Subcutaneous abdominal adipose tissue (tissue), 5 donors: ENCODE data around the gene TIE1.

Experiments
- H3K27ac ChIP-seq: one replicate; pipeline ENCODE4 v1.7.0; 2013; ENCODE audit warnings: low read depth, mild to moderate bottlenecking, inconsistent platforms, low read length, moderate library complexity
- H3K27me3 ChIP-seq, 5 donors: one replicate each; pipeline ENCODE4 v1.7.0; 2013; ENCODE audit warnings: low read length in 5 of 5, inconsistent platforms in 1 of 5; ENCODE audit not compliant: control insufficient read depth in 5 of 5, insufficient read depth in 4 of 5
- H3K36me3 ChIP-seq, 5 donors: one replicate each; pipeline ENCODE4 v1.7.0; 2013; ENCODE audit warnings: low read length in 5 of 5; ENCODE audit not compliant: control insufficient read depth in 5 of 5, insufficient read depth in 5 of 5
- H3K4me1 ChIP-seq, 5 donors: one replicate each; pipeline ENCODE4 v1.7.0; 2013; ENCODE audit warnings: low read length in 5 of 5, mild to moderate bottlenecking in 3 of 5, moderate library complexity in 1 of 5; ENCODE audit not compliant: control insufficient read depth in 5 of 5, insufficient read depth in 5 of 5
- H3K4me3 ChIP-seq, 5 donors: one replicate each; pipeline ENCODE4 v1.7.0; 2013; ENCODE audit warnings: low read length in 5 of 5, low read depth in 1 of 5
- H3K9ac ChIP-seq, 5 donors: one replicate each; pipeline ENCODE4 v1.7.0; 2013; ENCODE audit warnings: low read length in 5 of 5, mild to moderate bottlenecking in 4 of 5, moderate library complexity in 3 of 5
- H3K9me3 ChIP-seq, 5 donors: one replicate each; pipeline ENCODE4 v1.7.0; 2013; ENCODE audit warnings: low read length in 5 of 5; ENCODE audit not compliant: control insufficient read depth in 5 of 5
- donor health status: healthy.
- donor health status: healthy.
- donor health status: healthy.
- donor health status: healthy.
- donor health status: healthy.

TIE1 gene

DNA sequence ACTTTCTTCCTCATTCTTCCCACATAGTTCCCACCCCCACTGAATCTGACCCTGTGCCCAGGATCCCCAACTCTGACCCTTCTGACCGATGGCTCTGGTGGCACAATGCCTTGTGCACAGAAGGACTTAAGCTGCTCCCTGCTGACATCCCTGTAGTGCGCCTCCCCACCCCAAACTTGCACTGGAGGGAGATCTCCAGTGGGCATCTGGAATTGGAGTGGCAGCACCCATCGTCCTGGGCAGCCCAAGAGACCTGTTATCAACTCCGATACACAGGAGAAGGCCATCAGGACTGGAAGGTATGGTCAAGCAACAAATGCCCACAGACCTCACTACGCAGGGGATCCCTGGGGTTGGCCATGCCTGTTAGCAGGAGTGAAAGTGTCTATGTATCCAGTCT, 45.9 kb downstream of the TIE1 start:
- Histone ChIP-seq H3K4me3 (no peak overlapping the region), H3K9ac (peak overlapping the region in 1 of 5 donors; percentile 45), H3K4me1 (peaks cover 0 to 35% (median 28%) of the 10 kb centered on the region in 5 donors), H3K27me3 (no peaks in the 10 kb centered on the region), H3K27ac (peak overlapping the region; percentile 77), H3K9me3 (no peaks in the 10 kb centered on the region), H3K36me3 (no peaks in the 10 kb centered on the region)

- Histone ChIP-seq H3K9ac (peak overlapping the region in 4 of 5 donors; percentile 42 to 66 (median 54)), H3K36me3 (no peaks in the 10 kb centered on the region), H3K4me3 (peak overlapping the region; percentile 54 to 77 (median 66)), H3K27me3 (no peaks in the 10 kb centered on the region), H3K27ac (peak overlapping the region; percentile 75), H3K4me1 (peaks cover 0 to 35% (median 28%) of the 10 kb centered on the region in 5 donors), H3K9me3 (no peaks in the 10 kb centered on the region)
Observed at GRCh38 chr1:43348343-43348808, 47.6 kb downstream of the TIE1 start.

DNA sequence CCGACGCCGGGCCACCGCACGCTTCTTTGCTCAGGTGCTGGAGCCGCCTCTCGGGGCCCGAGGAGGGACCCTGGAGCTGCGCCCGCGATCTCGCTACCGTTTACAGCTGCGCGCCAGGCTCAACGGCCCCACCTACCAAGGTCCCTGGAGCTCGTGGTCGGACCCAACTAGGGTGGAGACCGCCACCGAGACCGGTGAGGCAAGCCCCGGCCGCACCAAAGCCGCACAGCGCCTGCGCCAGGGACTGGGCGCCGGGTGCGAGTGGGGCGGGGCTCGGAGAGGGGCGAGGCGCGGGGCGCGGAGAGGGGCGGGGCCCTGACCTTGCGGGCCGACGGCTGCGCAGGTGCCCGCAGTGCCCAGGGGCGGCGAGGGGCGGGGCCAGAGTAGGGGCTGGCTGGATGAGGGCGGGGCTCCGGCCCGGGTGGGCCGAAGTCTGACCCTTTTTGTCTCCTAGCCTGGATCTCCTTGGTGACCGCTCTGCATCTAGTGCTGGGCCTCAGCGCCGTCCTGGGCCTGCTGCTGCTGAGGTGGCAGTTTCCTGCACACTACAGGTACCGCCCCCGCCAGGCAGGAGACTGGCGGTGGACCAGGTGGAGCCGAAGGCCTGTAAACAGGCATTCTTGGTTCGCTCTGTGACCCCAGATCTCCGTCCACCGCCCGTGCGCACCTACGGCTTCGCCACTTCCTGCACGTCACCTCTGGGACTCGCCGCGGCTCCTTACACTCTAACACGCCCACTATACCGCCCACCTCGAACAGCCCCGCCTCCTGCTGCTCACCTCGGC, 48.2 kb downstream of the TIE1 start:
- no peaks in the 10 kb centered on the region for H3K9me3 ChIP-seq
- H3K36me3 ChIP-seq = no peaks in the 10 kb centered on the region
- H3K4me1 ChIP-seq = peaks cover 0 to 33% (median 28%) of the 10 kb centered on the region in 5 donors

DNA sequence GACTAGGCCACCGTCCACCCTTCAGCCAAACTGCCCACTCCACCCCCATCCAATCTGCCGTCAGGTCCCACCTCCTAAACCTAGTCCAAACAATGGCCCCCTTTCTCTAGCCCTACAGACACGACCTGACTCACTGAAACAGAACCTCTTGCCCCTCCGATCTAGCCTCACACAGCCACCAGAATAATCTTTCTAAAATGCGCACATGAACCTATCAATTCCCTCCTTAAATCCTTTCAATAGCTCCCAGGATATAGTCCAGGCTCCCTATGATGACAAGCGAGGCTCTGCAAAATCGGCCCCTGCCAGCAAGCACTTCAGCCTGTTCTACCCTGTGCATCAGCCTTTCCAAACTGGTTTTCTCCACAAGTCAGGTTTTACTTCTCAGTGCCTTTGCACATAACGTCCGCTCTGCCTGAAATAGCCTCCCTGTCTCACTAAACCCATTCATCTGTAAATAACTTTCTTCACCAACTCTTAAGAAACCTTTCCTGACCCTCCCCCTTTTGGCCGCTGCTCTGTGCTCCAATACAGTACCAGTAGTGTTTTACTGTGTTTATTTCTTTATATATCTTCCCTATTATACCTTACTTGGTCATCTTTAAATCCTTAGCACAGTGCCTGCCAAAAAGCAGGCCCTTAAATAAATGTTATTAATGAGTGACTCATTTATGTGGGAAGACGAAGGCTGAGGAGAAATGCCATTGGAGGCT, 49.0 kb downstream of the TIE1 start:
- no peaks in the 10 kb centered on the region for H3K36me3 ChIP-seq
- H3K9me3 ChIP-seq = no peaks in the 10 kb centered on the region
- peak overlapping the region in 4 of 5 donors; percentile 42 to 78 (median 65) for H3K9ac ChIP-seq
- no peaks in the 10 kb centered on the region for H3K27me3 ChIP-seq
- peaks cover 0 to 26% (median 21%) of the 10 kb centered on the region in 5 donors for H3K4me1 ChIP-seq
- H3K4me3 ChIP-seq = peak overlapping the region in 4 of 5 donors; percentile 54 to 77 (median 66)
- H3K27ac ChIP-seq = peak overlapping the region; percentile 75

More for the DNA sequence above, 48.2 kb downstream of the TIE1 start:
- Histone ChIP-seq H3K27me3 (no peaks in the 10 kb centered on the region), H3K4me3 (peak overlapping the region in 4 of 5 donors; percentile 54 to 77 (median 66)), H3K27ac (peak overlapping the region; percentile 75), H3K9ac (peak overlapping the region in 4 of 5 donors; percentile 42 to 78 (median 65))

DNA sequence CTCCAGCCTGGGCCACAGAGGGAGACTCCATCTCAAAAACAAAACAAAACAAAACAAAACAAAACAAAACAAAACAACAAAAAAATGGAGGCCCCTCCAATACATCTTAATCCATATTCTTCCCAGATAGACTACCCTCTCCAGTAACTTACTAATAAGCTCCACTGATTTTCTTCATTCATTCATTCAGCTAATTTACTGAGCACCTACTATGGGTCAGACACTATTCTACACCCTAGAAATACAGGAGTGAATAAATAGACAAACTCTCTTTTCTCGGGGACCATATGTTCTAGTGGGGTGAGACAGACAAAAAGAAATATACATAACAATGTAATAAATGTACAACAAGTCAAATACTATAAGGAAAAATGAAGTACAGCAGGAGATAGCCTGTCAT, 50.2 kb downstream of the TIE1 start:
- no peaks in the 10 kb centered on the region for H3K9me3 ChIP-seq
- H3K9ac ChIP-seq = no peak overlapping the region
- no peaks in the 10 kb centered on the region for H3K36me3 ChIP-seq
- H3K27me3 ChIP-seq = no peaks in the 10 kb centered on the region
- no peak overlapping the region for H3K4me3 ChIP-seq
- no peak overlapping the region for H3K27ac ChIP-seq
- peaks cover 0 to 17% (median 14%) of the 10 kb centered on the region in 5 donors for H3K4me1 ChIP-seq

DNA sequence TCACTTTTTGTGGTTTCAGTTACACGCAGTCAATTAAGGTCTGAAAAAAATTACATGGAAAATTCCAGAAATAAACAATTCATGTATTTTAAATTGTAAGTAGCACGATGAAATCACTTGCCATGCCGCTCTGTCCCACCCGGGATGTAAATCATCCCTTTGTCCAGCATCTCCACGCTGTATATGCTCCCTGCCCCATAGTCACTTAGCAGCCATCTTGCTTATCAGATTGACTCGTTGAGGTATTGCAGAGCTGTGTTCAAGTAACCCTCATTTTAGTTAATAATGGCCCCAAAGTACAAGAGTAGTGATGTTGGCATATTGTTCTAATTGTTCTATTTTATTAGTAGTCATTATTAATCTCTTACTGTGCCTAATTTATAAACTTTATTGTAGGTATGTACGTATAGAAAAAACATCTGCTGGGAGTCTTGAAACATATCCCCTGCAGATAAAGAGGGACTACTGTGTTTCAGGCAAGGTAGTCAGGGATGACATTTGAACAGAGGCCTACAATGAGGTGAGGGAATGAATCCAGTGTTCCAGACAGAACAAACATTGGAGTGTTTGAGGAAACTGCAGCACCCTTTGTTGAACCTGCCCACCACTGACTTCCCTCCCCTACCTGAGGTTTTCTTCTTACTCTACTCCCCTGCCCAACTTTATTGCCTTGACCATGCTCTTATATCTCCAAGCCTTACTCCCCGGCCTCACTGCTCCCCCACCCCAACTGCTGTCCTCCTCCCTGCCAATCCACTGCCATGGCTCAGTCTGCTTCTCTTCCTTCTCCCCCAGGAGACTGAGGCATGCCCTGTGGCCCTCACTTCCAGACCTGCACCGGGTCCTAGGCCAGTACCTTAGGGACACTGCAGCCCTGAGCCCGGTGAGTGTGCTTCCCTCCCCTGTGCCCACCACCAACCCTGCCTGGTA, 50.9 kb downstream of the TIE1 start:
- Histone ChIP-seq H3K4me1 (peaks cover 0 to 17% (median 14%) of the 10 kb centered on the region in 5 donors), H3K36me3 (no peaks in the 10 kb centered on the region), H3K9ac (no peak overlapping the region), H3K9me3 (no peaks in the 10 kb centered on the region), H3K27ac (no peak overlapping the region), H3K4me3 (no peak overlapping the region), H3K27me3 (no peaks in the 10 kb centered on the region)

DNA sequence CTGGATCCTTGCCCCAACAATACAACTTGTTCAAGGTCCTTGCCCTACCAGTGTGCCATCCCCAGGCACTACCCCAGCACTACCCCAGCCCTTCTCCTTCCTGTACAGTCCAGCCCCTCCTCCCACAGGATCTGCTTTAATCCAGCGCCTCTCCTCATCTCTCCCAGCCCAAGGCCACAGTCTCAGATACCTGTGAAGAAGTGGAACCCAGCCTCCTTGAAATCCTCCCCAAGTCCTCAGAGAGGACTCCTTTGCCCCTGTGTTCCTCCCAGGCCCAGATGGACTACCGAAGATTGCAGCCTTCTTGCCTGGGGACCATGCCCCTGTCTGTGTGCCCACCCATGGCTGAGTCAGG, 51.5 kb downstream of the TIE1 start:
- H3K9ac ChIP-seq = no peak overlapping the region

GRCh38 chr1:43352881-43353280, 52.1 kb downstream of the TIE1 start:
- Histone ChIP-seq H3K9ac (no peak overlapping the region), H3K36me3 (no peaks in the 10 kb centered on the region), H3K27ac (no peak overlapping the region), H3K9me3 (no peaks in the 10 kb centered on the region), H3K27me3 (no peaks in the 10 kb centered on the region), H3K4me3 (no peak overlapping the region), H3K4me1 (peaks cover 0 to 20% (median 16%) of the 10 kb centered on the region in 5 donors)

More for the DNA sequence above, 51.5 kb downstream of the TIE1 start:
- H3K27ac ChIP-seq = no peak overlapping the region
- H3K36me3 ChIP-seq = no peaks in the 10 kb centered on the region
- peaks cover 0 to 17% (median 14%) of the 10 kb centered on the region in 5 donors for H3K4me1 ChIP-seq
- H3K9me3 ChIP-seq = no peaks in the 10 kb centered on the region
- H3K4me3 ChIP-seq = no peak overlapping the region
- no peaks in the 10 kb centered on the region for H3K27me3 ChIP-seq

- no peaks in the 10 kb centered on the region for H3K36me3 ChIP-seq
- no peak overlapping the region for H3K27ac ChIP-seq
- H3K9ac ChIP-seq = no peak overlapping the region
- no peak overlapping the region for H3K4me3 ChIP-seq
- no peaks in the 10 kb centered on the region for H3K9me3 ChIP-seq
- peaks cover 0 to 19% (median 19%) of the 10 kb centered on the region in 5 donors for H3K4me1 ChIP-seq
- H3K27me3 ChIP-seq = no peaks in the 10 kb centered on the region
Observed at GRCh38 chr1:43354471-43354870, 53.7 kb downstream of the TIE1 start.
